Measurements from ENCODE around the gene SLC35A3. TPM values are rescaled to one million over a fixed set of nuclear protein-coding genes. Genes with fewer than 3 reads are reported as not detected.

The SLC35A3 gene
- total and polyA plus RNA-seq, 2 of the 4 experiments (the other 2 are of a cell fraction): 9.6 to 13.6 TPM

DNA sequence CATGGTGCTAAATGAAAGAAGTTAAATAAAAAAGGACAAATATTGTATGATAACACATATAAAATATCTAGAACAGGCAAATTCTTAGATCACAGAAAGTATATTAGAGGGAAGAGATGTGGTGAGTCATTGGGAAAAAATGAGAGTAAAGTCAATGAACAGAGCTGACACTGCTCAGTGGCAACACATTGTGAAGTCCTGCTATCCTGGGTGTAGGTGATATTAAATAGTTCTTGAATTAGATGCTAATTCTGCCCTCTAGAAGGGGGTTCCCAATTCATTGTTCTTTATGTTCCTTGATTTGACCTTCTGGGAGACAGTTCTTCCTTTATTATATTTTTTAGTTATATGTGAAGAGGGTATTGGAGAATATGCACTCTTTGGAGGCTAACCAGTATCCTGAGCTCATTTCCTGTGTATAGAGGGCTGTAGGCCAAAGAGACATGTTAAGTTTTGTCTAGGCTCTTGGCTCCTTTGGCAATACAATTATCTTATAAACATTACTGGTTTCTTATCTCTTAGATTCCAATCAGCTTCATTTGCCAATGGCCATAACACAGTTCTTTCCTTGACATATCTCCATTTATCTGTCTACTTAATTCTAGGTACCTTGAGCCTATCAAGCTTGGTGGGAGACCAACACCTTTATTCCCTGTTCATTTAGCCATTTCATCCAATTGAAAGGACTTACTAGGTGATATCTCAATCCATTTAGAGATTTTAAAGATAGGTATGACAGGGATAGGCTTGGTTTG is 6.6 kb upstream of the SLC35A3 start:
- CTCF ChIA-PET: no interaction called here
- Histone ChIP-seq H2AK5ac (ENCODE audit: low read depth, low read length) (no peak overlapping the region), H3K27ac (ENCODE audit: insufficient read depth, low read length) (no peak overlapping the region), H3K36me3 (ENCODE audit: control insufficient read depth, insufficient read depth, low read length) (no peaks in the 10 kb centered on the region), H3K4me3 (ENCODE audit: insufficient read depth, low read depth, low read length) (no peak overlapping the region), H3K4me2 (ENCODE audit: low read depth, low read length) (no peak overlapping the region), H2BK5ac (ENCODE audit: low read depth, low read length, poor library complexity, severe bottlenecking) (peak overlapping the region; percentile 65), H3K4me1 (ENCODE audit: control insufficient read depth, insufficient read depth, low read length) (no peaks in the 10 kb centered on the region), H4K91ac (ENCODE audit: insufficient read depth, low read depth, low read length) (no peak overlapping the region), H4K8ac (ENCODE audit: low read depth in 2 of 2, low read length in 2 of 2) (no peak overlapping the region), H3K4ac (ENCODE audit: low read depth, low read length) (no peak overlapping the region), H2BK20ac (ENCODE audit: low read depth, low read length) (no peak overlapping the region), H3K23ac (ENCODE audit: low read depth, low read length) (no peak overlapping the region), H2AFZ (replicated peaks; ENCODE audit: low read length, poor library complexity) (no peak overlapping the region), H3K27me3 (ENCODE audit: control insufficient read depth, insufficient read depth, low read length) (no peaks in the 10 kb centered on the region), H4K20me1 (ENCODE audit: insufficient read depth, low read length) (no peaks in the 10 kb centered on the region), H3K9me1 (ENCODE audit: insufficient read depth, low read length) (0 out of 2 replicates have a peak, but pooled peaks cover 3% of the 10 kb centered on the region), H2BK15ac (ENCODE audit: low read depth, low read length) (no peak overlapping the region), H4K5ac (ENCODE audit: low read depth, low read length) (no peak overlapping the region), H3K79me1 (ENCODE audit: low read depth in 1 of 2, low read length in 2 of 2) (no peaks in the 10 kb centered on the region), H3K14ac (replicated peaks; ENCODE audit: low read depth, low read length) (no peak overlapping the region), H3K18ac (ENCODE audit: low read depth, low read length) (no peak overlapping the region), H2AK9ac (replicated peaks; ENCODE audit: low read depth, low read length, poor library complexity) (no peak overlapping the region), H3K9ac (ENCODE audit: low read depth, low read length) (no peak overlapping the region), H3K56ac (ENCODE audit: extremely low read depth, insufficient read depth, low read length) (no peak overlapping the region), H3K9me3 (ENCODE audit: control insufficient read depth, insufficient read depth, low read length) (no peaks in the 10 kb centered on the region), H2BK120ac (ENCODE audit: low read depth, low read length) (no peak overlapping the region)
- TF ChIP-seq FOS (IDR thresholded peaks at IDR 0.05; ENCODE audit: low read depth, low read length): peak; percentile 33; the same call in 1 of the 2 replicates
- no peak for TF ChIP-seq RCOR1 (IDR thresholded peaks at IDR 0.05; ENCODE audit: insufficient replicate concordance, low read length)
- no peak for TF ChIP-seq POLR2A (IDR thresholded peaks at IDR 0.05; ENCODE audit: low read depth, low read length)
- ATAC-seq (ENCODE audit: low read depth) (peak; percentile 96), DNase-seq (peak; percentile 73)
- dilution Hi-C loops (cut with HindIII; ENCODE audit: low sequenced_read_pairs, unreplicated experiment) (no loop called here), intact Hi-C loops (cut with micrococcal nuclease) (no loop called here), in situ Hi-C loops (cut with MboI; ENCODE audit: low sequenced_read_pairs) (no loop called here)
- no TSS peak for BruUV-seq (replicated peaks)
- POLR2A ChIA-PET (ENCODE audit: unreplicated experiment): no interaction called here
